Vagina (tissue), 2 donors: Measurements from ENCODE around the gene NLRP4. TPM values are rescaled to one million over a fixed set of nuclear protein-coding genes. Genes with fewer than 3 reads are reported as not detected.

Source experiments
- DNase-seq, 2 donors: peaks; one replicate each; pipeline ENCODE4 v3.0.0-alpha.2; 2017; ENCODE audit errors: extremely low spot score in 2 of 2
- H3K27ac ChIP-seq: fragments of 200-600 bp; sonication (generic); one replicate; pipeline ENCODE4 v1.5.1; 2019
- H3K27me3 ChIP-seq: fragments of 200-600 bp; sonication (generic); one replicate; pipeline ENCODE4 v1.5.1; 2019
- H3K36me3 ChIP-seq, 2 donors: fragments of 200-600 bp; sonication (generic); one replicate each; pipeline ENCODE4 v1.5.1; 2017 to 2019
- H3K4me1 ChIP-seq: fragments of 200-600 bp; sonication (generic); one replicate; pipeline ENCODE4 v1.5.1; 2019
- H3K4me3 ChIP-seq, 2 donors: fragments of 200-600 bp; sonication (generic); 1 replicate in 1 of 2; 2 replicates in 1 of 2; pipeline ENCODE4 v1.5.1; 2016 to 2019
- H3K9me3 ChIP-seq: fragments of 200-600 bp; sonication (generic); one replicate; pipeline ENCODE4 v1.5.1; 2019
- POLR2A ChIP-seq, 2 donors: fragments of 450-650 bp; IDR thresholded peaks; one replicate each; pipeline ENCODE4 v1.6.1; 2017; ENCODE audit warnings: antibody characterized with exemption in 2 of 2, mild to moderate bottlenecking in 2 of 2, moderate library complexity in 2 of 2
- POLR2AphosphoS5 ChIP-seq, 2 donors: sonication (generic); formaldehyde crosslinking; IDR thresholded peaks; one replicate each; pipeline ENCODE4 v1.9.0; 2017; ENCODE audit warnings: antibody characterized with exemption in 2 of 2, mild to moderate bottlenecking in 2 of 2, low read depth in 1 of 2; ENCODE audit not compliant: insufficient read depth in 1 of 2
- intact Hi-C: fragments of 100-400 bp; cut with DNase I; formaldehyde crosslinking; loops from one replicate; pipeline ENCODE4 v1.15.1; 2023
- total RNA-seq: library from RNA; depleted of rRNA; stranded (reverse); fragments of >200 nt; gene quantifications from one replicate; pipeline ENCODE4 v1.2.3, GENCODE V29; 2016
- TF ChIP-seq, protein P1 (sequence below), 3 experiments: fragments of 450-650 bp in 2 of 3; fragments of 200-600 bp in 1 of 3; sonication (generic) in 1 of 3; IDR thresholded peaks; one replicate each; pipeline ENCODE4 v1.5.1; 2017 to 2019; ENCODE audit warnings: antibody characterized with exemption in 3 of 3, mild to moderate bottlenecking in 2 of 3, moderate library complexity in 2 of 3

NLRP4 gene
- total RNA-seq, 1 donor from 2014 or later = not detected

DNA sequence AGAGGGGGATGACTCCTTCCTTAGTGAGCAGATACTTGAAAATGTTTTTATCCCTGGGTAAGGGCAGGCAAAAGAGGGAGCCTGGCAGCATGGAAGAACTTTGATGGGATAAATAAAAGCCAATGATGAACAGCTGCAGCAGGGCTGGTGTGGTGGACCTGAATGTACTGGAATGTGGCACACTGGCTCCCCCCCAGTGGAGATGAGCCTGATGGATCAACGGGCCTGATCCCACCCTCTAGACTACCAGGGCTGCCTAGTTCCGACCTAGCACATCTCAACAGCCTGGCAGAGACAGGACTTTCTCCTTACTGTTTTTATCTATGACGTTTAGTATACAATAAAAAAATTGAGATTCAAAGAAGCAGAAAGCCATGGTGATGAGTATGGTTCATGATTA lies 25.0 kb upstream of the NLRP4 start:
- DNase-seq = no peak
- H3K27ac ChIP-seq = no peak overlapping the region
- H3K9me3 ChIP-seq = no peaks in the 10 kb centered on the region
- H3K4me3 ChIP-seq = no peak overlapping the region
- H3K4me1 ChIP-seq = no peaks in the 10 kb centered on the region
- no peaks in the 10 kb centered on the region for H3K27me3 ChIP-seq
- intact Hi-C loops = no loop called here
- TF ChIP-seq POLR2AphosphoS5 (IDR thresholded peaks at IDR 0.05; ENCODE audit: insufficient read depth in 1 of 2, low read depth in 1 of 2) = no peak
- TF ChIP-seq, protein P1, sequence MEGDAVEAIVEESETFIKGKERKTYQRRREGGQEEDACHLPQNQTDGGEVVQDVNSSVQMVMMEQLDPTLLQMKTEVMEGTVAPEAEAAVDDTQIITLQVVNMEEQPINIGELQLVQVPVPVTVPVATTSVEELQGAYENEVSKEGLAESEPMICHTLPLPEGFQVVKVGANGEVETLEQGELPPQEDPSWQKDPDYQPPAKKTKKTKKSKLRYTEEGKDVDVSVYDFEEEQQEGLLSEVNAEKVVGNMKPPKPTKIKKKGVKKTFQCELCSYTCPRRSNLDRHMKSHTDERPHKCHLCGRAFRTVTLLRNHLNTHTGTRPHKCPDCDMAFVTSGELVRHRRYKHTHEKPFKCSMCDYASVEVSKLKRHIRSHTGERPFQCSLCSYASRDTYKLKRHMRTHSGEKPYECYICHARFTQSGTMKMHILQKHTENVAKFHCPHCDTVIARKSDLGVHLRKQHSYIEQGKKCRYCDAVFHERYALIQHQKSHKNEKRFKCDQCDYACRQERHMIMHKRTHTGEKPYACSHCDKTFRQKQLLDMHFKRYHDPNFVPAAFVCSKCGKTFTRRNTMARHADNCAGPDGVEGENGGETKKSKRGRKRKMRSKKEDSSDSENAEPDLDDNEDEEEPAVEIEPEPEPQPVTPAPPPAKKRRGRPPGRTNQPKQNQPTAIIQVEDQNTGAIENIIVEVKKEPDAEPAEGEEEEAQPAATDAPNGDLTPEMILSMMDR (IDR thresholded peaks at IDR 0.05) = no peak
- no peak for TF ChIP-seq POLR2A (IDR thresholded peaks at IDR 0.05)
- H3K36me3 ChIP-seq = no peaks in the 10 kb centered on the region

DNA sequence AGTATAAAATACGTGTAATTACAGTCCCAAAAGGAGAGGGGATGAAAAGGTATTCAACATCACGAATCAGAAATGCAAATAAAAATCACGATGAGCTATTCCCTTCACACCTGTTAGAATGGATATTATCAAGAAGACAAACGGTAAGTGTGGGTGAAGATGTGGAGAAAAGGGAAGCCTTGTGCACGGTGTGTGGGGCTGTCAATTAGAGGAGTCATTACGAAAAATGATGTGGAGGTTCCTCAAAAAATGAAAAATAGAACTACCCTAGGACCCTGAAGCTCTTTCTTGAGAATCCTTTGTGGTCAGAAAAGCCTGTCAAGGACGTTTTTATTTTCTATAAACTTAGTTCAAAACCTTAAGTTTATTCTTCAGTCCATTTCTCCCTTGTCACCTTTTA lies 23.9 kb upstream of the NLRP4 start:
- DNase-seq = no peak
- Histone ChIP-seq H3K4me1 (no peaks in the 10 kb centered on the region), H3K4me3 (no peak overlapping the region), H3K27me3 (no peaks in the 10 kb centered on the region), H3K27ac (no peak overlapping the region), H3K9me3 (no peaks in the 10 kb centered on the region), H3K36me3 (no peaks in the 10 kb centered on the region)
- intact Hi-C loops = no loop called here
- TF ChIP-seq POLR2AphosphoS5 (IDR thresholded peaks at IDR 0.05; ENCODE audit: insufficient read depth in 1 of 2, low read depth in 1 of 2) (no peak), POLR2A (IDR thresholded peaks at IDR 0.05) (no peak)

DNA sequence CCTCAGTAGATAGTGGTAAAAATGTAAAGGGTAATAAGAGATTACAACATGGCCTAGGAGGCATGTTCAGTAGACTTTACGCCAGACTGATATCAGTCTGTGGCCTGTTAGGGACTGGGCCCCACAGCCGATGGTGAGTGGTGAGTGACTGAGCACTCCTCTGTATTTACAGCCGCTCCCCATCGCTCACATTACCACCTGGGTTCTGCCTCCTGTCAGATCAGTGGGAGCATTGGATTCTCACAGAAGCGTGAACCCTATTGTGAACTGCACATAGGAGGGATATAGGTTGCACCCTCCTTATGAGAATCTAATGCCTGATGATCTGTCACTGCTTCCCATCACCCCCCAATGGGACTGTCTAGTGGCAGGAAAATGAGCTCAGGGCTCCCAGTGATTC lies 22.4 kb upstream of the NLRP4 start:
- intact Hi-C loops = no loop called here
- no peaks in the 10 kb centered on the region for H3K9me3 ChIP-seq
- no peaks in the 10 kb centered on the region for H3K27me3 ChIP-seq
- DNase-seq = no peak
- H3K36me3 ChIP-seq = no peaks in the 10 kb centered on the region
- no peak for TF ChIP-seq POLR2A (IDR thresholded peaks at IDR 0.05)
- no peak for TF ChIP-seq POLR2AphosphoS5 (IDR thresholded peaks at IDR 0.05; ENCODE audit: insufficient read depth in 1 of 2, low read depth in 1 of 2)
- TF ChIP-seq, protein P1 (IDR thresholded peaks at IDR 0.05) = no peak
- H3K4me1 ChIP-seq = no peaks in the 10 kb centered on the region
- no peak overlapping the region for H3K27ac ChIP-seq
- H3K4me3 ChIP-seq = no peak overlapping the region

DNA sequence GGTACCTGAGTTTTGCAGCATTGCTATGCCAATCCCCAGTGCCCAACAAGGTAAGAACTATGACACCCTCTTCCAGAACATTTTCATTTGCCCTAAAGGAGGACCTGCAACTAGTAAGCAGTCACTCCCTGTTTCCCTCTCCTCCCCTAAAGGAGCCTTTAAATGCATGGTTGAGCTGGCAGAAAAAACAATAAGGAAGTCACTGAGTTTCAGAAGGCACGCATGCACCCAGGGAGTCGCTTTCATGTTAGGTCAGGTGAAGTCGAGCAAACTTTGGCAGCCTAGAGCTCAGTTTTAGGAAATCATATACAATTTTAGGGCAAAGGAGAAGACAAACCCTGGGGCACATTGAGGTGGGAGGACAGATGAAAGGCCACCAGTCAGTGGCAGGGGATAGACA lies 16.3 kb upstream of the NLRP4 start:
- no peaks in the 10 kb centered on the region for H3K36me3 ChIP-seq
- H3K4me1 ChIP-seq = no peaks in the 10 kb centered on the region
- H3K9me3 ChIP-seq = no peaks in the 10 kb centered on the region
- no peak for DNase-seq
- intact Hi-C loops = no loop called here
- no peak overlapping the region for H3K27ac ChIP-seq
- no peaks in the 10 kb centered on the region for H3K27me3 ChIP-seq
- H3K4me3 ChIP-seq = no peak overlapping the region
- TF ChIP-seq, protein P1 (IDR thresholded peaks at IDR 0.05) = no peak
- no peak for TF ChIP-seq POLR2A (IDR thresholded peaks at IDR 0.05)
- TF ChIP-seq POLR2AphosphoS5 (IDR thresholded peaks at IDR 0.05; ENCODE audit: insufficient read depth in 1 of 2, low read depth in 1 of 2) = no peak

DNA sequence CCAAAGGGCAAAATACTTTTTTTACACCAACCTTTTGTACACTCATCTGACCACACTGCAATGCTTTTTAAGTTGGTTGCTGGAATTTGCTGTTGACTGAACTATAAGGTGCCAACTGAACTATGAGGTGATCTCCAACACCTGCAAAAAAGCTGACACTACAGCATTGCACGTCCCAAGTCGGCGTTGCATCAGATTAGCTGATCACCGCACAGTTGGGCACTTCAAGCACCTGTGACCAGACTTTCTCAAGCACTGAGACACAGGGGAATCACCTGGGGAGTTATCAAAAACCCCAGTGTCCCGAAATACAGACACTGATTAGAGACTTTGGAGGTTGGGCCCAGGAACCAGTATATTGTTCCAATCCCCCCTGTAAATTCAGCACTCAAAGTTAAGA lies 5.7 kb upstream of the NLRP4 start:
- TF ChIP-seq, protein P1 (IDR thresholded peaks at IDR 0.05) = no peak
- TF ChIP-seq POLR2A (IDR thresholded peaks at IDR 0.05) = no peak
- no peak for TF ChIP-seq POLR2AphosphoS5 (IDR thresholded peaks at IDR 0.05; ENCODE audit: insufficient read depth in 1 of 2, low read depth in 1 of 2)
- H3K4me3 ChIP-seq = no peak overlapping the region
- DNase-seq = no peak
- H3K9me3 ChIP-seq = no peaks in the 10 kb centered on the region
- H3K27ac ChIP-seq = no peak overlapping the region
- no peaks in the 10 kb centered on the region for H3K36me3 ChIP-seq
- intact Hi-C loops = no loop called here
- H3K4me1 ChIP-seq = no peaks in the 10 kb centered on the region
- no peaks in the 10 kb centered on the region for H3K27me3 ChIP-seq

DNA sequence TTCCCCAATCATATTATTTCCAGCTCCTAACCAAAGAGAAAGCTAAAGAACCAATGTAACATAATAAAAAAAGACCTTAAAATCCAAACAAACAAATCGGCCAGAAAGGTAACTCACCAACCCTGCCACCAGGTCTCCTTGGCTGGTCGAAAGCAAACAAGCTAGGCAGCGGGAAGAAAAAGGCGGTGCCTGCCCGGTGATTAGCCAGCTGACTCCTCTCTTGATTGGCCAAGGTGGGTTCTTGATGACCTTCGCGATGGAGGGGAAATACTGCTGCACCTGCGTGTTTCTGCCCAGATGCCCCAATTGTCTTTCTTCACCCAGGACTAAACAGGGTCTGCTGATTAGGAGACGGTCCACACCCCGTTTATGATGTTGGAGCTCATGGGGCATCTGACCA lies 4.5 kb upstream of the NLRP4 start, which contains the start of gene NLRP11:
Gene NLRP11 (minus strand): TSS at position 154 of the 400 bp plus-strand sequence. CDS start 13,825 bp downstream, outside the sequence.
- no peak for DNase-seq
- Histone ChIP-seq H3K27me3 (no peaks in the 10 kb centered on the region), H3K4me3 (no peak within 1 kb of the TSS), H3K27ac (no peak within 1 kb of the TSS), H3K9me3 (no peaks in the 10 kb centered on the region), H3K36me3 (no peaks in the 10 kb centered on the region), H3K4me1 (no peaks in the 10 kb centered on the region)
- TF ChIP-seq, protein P1 (IDR thresholded peaks at IDR 0.05) = no peak
- no peak for TF ChIP-seq POLR2AphosphoS5 (IDR thresholded peaks at IDR 0.05; ENCODE audit: insufficient read depth in 1 of 2, low read depth in 1 of 2)
- TF ChIP-seq POLR2A (IDR thresholded peaks at IDR 0.05) = no peak
- intact Hi-C loops = no loop called here
